ENCODE results near the gene PPM1H. TPM values are rescaled to one million over a fixed set of nuclear protein-coding genes. Genes with fewer than 3 reads are reported as not detected.

The PPM1H gene
- total and polyA plus RNA-seq, 2 of the 8 experiments (the other 6 are each of a cell fraction or from before 2014, with no cell fraction given) = 16.4 to 36.1 TPM

GRCh38 chr12:62783881-62784280 lies 151.1 kb downstream of the PPM1H start:
- peak overlapping the region; percentile 4; the same call in 1 of the 2 replicates for H2AK5ac ChIP-seq (ENCODE audit: low read depth, low read length)
- H3K14ac ChIP-seq (ENCODE audit: insufficient read length) = no peak overlapping the region
- ChIA-PET POLR2A (ENCODE audit: partially characterized antibody) (interaction anchor here (1.2 kb wide), 1 partner anchor 10 kb away, joined by 5 read pairs; no protein-coding TSS in a partner anchor), CTCF (ENCODE audit: partially characterized antibody) (interaction anchor here (0.5 to 10.5 kb wide), 9 partner anchors 13 to 347 kb away, joined by 3 to 96 read pairs (median 4); no protein-coding TSS in a partner anchor)
- peak overlapping the region; percentile 40; the same call in 1 of the 2 replicates for H2BK12ac ChIP-seq (ENCODE audit: low read depth, low read length)
- no peak overlapping the region for H2AFZ ChIP-seq (ENCODE audit: low read length)
- no peaks in the 10 kb centered on the region for H3K79me2 ChIP-seq (ENCODE audit: control insufficient read depth in 1 of 2, insufficient read depth in 2 of 2, low read length in 2 of 2)
- H3K23ac ChIP-seq (ENCODE audit: insufficient read length) = no peak overlapping the region
- FAIRE-seq (no peak), DNase-seq (ENCODE audit: low read depth in 1 of 2, low spot score in 2 of 2) (no peak)
- H3K4me2 ChIP-seq (ENCODE audit: insufficient read depth in 1 of 2, low read depth in 2 of 2, low read length in 2 of 2) = no peak overlapping the region
- no peak overlapping the region for H3K9ac ChIP-seq (replicated peaks in 1 of 4; ENCODE audit: extremely low read depth in 1 of 4, low read depth in 3 of 4, low read length in 3 of 4)
- no peaks in the 10 kb centered on the region; the same call in 1 of the 2 replicates for H3K79me1 ChIP-seq (ENCODE audit: low read depth, low read length)
- no peak overlapping the region for H2BK20ac ChIP-seq (ENCODE audit: low read length)
- no peak overlapping the region for H3K56ac ChIP-seq (replicated peaks; ENCODE audit: insufficient read length, low read depth, low read length)
- H3K4me3 ChIP-seq (ENCODE audit: extremely low read depth in 1 of 4, insufficient read depth in 2 of 4, low read depth in 3 of 4, low read length in 4 of 4) = no peak overlapping the region
- H3K27ac ChIP-seq (ENCODE audit: low read depth, low read length) = no peak overlapping the region
- no peak overlapping the region for H4K8ac ChIP-seq (ENCODE audit: extremely low read depth, insufficient read depth, low read length)
- no peaks in the 10 kb centered on the region for H3K23me2 ChIP-seq (ENCODE audit: low read depth, low read length)
- no peaks in the 10 kb centered on the region for H3K9me3 ChIP-seq (ENCODE audit: insufficient read depth in 2 of 2, low read depth in 1 of 2, low read length in 1 of 2)
- H3K4ac ChIP-seq (replicated peaks; ENCODE audit: insufficient read length, low read depth, low read length) = no peak overlapping the region
- no peak overlapping the region for H2BK120ac ChIP-seq (replicated peaks; ENCODE audit: low read depth, low read length)
- no peak overlapping the region for H2BK15ac ChIP-seq (ENCODE audit: low read length)
- H4K91ac ChIP-seq (replicated peaks; ENCODE audit: insufficient read length, low read length) = no peak overlapping the region
- no peaks in the 10 kb centered on the region for H3K27me3 ChIP-seq (replicated peaks in 1 of 4; ENCODE audit: control insufficient read depth in 3 of 4, extremely low read depth in 1 of 4, insufficient read depth in 3 of 4, low read length in 3 of 4)
- no peak overlapping the region for H4K5ac ChIP-seq (ENCODE audit: insufficient read length, low read depth, low read length)
- H3K36me3 ChIP-seq (ENCODE audit: control insufficient read depth in 2 of 4, insufficient read depth in 4 of 4, low read length in 3 of 4) = 0 out of 8 replicates have a peak, but pooled peaks cover 0 to 3% (median 0%) of the 10 kb centered on the region in 4 experiments
- peaks cover 0 to 6% (median 4%) of the 10 kb centered on the region in 4 experiments; a peak in 4 of 7 replicates for H3K4me1 ChIP-seq (replicated peaks in 1 of 4; ENCODE audit: control insufficient read depth in 3 of 4, insufficient read depth in 4 of 4, low read length in 3 of 4)
- no peak overlapping the region for H2BK5ac ChIP-seq (ENCODE audit: low read depth, low read length)
- 91% methylated on average over 6 of the region's 6 CpGs; no CpG with 5 or more reads in 1 of the 2 experiments for WGBS, 2 experiments (ENCODE audit: extremely low coverage in 1 of 2, insufficient coverage in 1 of 2, insufficient read length in 1 of 2, insufficient replicate concordance in 2 of 2, low coverage in 1 of 2, low lambda C conversion rate in 2 of 2, missing lambda C conversion rate in 1 of 2)
- TF ChIP-seq CBX8 (IDR thresholded peaks at IDR 0.05; ENCODE audit: borderline replicate concordance, low read depth, low read length) = no peak
- TF ChIP-seq MAX (IDR thresholded peaks at IDR 0.05) = peak; percentile 14; the same call in 1 of the 2 replicates
- H3K18ac ChIP-seq (ENCODE audit: extremely low read depth, low read length) = 0 out of 2 replicates have a peak overlapping the region, but pooled peaks have one; percentile 17
- no peaks in the 10 kb centered on the region for H4K20me1 ChIP-seq (replicated peaks in 1 of 2; ENCODE audit: control insufficient read depth in 1 of 2, insufficient read depth in 2 of 2, low read length in 2 of 2)
